NCI-H226 (cell line): ENCODE data around the gene CTSO.

Experiments used
- DNase-seq: peaks from one replicate; pipeline ENCODE4 v3.0.0-alpha.2; 2015

CTSO gene

DNA sequence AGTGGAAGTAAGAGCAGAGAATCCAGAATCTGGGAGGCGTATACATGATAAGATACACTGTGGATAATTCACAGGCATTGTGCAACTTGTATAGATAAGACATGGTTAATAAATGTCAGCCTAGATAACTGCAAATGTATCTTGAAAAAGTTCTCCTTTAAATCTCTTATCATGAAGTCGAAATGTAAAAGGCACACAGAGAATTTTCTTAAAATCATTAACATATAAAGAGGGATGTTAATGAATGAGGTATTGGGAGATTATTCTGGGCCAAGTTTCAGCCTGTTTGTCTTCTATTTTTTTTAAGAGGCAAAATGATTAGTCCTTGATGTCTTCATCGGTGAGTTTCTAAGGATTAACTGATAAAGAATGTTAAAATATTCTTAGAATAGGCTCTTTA is 49.3 kb downstream of the CTSO start:
- DNase-seq = peak; percentile 30

GRCh38 chr4:155903453-155903852 is 50.2 kb downstream of the CTSO start, which contains the start of gene TDO2:
TSS of gene TDO2 (plus strand) at chr4:155903696. CDS start at chr4:155903759, 63 bp downstream.
- no peak for DNase-seq

- no peak for DNase-seq
Observed at GRCh38 chr4:155901013-155901412, 52.7 kb downstream of the CTSO start.

DNA sequence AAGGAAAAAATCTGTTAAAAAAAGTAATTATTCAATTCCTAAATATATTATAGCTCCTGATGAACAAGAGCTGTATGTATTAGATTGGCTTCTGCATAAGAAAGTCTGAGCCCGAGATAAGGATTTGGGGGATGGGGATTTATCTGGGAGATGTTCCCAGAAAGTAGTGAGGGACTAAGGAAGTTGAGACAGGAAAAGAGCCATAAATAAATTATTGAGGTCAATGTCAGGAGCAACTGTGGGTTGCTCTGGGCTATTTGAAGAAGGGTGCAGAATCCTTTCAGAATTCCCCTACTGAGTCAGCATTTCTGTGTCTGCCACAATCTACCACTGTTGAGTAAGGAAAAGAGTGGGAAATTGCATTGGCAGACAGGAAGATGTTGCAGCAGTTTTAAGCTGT is 53.3 kb downstream of the CTSO start:
- DNase-seq = peak; percentile 89

DNA sequence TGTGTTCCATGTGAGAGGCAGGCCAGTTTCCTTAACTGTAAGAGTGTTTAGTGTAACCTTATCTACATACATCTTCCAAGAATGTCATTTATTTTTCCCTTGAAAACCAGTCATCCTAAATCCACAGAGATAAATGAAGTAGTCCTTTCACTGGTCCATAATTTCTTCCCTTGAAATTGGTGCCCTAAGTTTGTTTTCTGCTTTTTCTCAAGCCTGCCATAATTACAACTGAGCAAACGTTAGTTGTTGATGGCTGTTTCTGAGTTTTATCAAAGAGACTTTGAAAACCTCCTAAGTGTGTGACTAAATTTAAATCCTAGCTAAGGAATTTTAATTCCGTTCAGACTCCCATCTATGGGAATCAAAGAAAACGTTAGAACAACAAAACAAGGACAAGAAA is 53.8 kb downstream of the CTSO start:
- DNase-seq = no peak

DNA sequence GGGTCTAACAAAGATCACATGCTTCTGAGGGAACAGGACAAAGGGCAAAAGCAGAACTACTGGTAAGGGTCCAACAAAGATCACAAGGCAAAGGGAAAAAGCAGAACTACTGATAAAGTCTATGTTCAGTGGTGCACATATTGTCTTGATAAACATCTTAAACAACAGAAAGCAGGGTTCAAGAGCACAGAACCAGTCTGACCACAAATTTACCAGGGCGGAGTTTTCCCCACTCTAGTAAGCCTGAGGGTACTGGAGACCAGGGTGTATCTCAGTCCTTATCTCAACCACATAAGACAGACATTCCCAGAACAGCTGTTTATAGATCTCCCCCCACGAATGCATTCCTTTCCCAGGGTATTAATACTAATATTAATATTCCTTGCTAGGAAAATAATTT is 55.3 kb downstream of the CTSO start:
- peak; percentile 16 for DNase-seq

- peak; percentile 32 for DNase-seq
Observed at GRCh38 chr4:155891058-155891457, 62.6 kb downstream of the CTSO start.

DNA sequence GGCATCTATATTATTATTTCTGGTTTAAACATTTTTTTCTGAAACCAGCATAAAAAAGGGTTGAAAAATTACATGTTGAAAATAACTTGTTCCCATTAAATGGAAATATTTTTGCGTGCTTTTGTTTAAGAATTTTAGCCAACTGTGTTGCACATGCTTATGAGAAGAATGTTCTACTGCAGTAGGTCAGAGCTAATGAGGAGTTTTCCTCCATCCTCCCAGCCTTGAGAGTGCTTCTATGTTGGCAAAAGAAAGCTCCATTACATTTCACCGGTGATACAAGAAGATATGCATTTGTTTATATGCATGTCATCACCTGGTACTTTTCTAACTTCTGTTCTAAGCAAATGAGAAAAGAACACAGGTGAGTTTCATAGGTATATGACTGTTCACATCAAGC is 63.7 kb downstream of the CTSO start:
- no peak for DNase-seq

GRCh38 chr4:155889031-155889793 is 64.5 kb downstream of the CTSO start:
- peak; percentile 88 for DNase-seq

- DNase-seq = peak; percentile 35
Observed at GRCh38 chr4:155887847-155888570, 65.7 kb downstream of the CTSO start.

- no peak for DNase-seq
Observed at GRCh38 chr4:155887045-155887444, 66.6 kb downstream of the CTSO start.

- DNase-seq = no peak
Observed at GRCh38 chr4:155885666-155886065, 68.0 kb downstream of the CTSO start.

DNA sequence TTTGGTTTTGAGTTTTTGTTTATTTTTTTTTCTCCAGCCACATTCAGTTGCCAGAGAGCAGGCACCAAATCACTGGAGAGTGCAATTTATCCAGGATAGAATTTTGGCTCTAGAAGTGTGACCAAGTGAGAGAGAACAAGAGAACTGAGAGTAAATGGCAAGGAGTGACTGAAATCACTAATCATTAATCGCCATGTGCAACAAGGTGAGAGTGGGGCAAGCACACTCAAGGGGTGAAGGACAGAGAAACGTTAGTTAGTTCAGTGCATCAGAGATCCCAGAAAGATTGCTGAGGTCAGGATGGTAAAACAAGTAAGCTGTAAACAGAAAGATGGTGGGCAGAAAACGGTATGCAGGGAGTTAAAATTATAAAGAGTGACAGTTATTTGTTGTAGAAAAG is 69.8 kb downstream of the CTSO start:
- DNase-seq = no peak

DNA sequence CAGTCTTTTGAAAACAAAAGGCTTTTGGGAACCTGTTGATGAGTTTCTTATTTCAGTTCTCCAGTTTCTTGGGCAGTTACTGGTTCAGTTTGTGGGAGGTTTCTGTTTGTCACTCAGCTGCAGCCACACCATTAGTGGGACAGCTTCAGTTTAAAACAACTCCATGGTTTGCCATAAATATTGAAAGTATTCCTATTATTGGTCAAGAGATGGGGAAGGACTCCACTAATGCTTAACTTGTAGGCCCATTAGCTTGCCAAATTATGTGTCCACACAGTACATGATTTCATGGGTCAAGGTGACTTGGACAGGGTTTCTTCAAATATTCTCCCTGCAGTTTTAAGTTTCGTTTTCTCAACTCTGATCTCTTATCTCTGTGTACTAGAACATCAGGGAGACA is 72.1 kb downstream of the CTSO start:
- DNase-seq = no peak

GRCh38 chr4:155879767-155880166 is 73.9 kb downstream of the CTSO start:
- DNase-seq = no peak

- no peak for DNase-seq
Observed at GRCh38 chr4:155878611-155879010, 75.1 kb downstream of the CTSO start.

GRCh38 chr4:155877971-155878370 is 75.7 kb downstream of the CTSO start:
- DNase-seq = no peak

- DNase-seq = no peak
Observed at GRCh38 chr4:155875878-155876277, 77.8 kb downstream of the CTSO start.
